Lower lobe of right lung (tissue), 2 donors: Measurements from ENCODE around the gene TTI1. TPM values are rescaled to one million over a fixed set of nuclear protein-coding genes. Genes with fewer than 3 reads are reported as not detected.

Source experiments
- ATAC-seq, 2 donors: fragments of 200-7000 bp; cut with Tn5 transposase; one replicate each; pipeline ENCODE4 v1.9.1; 2020 to 2022; ENCODE audit warnings: mild to moderate bottlenecking in 2 of 2, moderate library complexity in 2 of 2
- DNase-seq: peaks from one replicate; pipeline ENCODE4 v3.0.0-alpha.2; 2020
- H3K27ac ChIP-seq: fragments of 200-600 bp; one replicate; pipeline ENCODE4 v1.8.0; 2022
- H3K27me3 ChIP-seq: fragments of 200-600 bp; one replicate; pipeline ENCODE4 v1.8.0; 2022; ENCODE audit warnings: low read depth
- H3K36me3 ChIP-seq: fragments of 200-600 bp; one replicate; pipeline ENCODE4 v1.8.0; 2022; ENCODE audit warnings: mild to moderate bottlenecking
- H3K4me1 ChIP-seq: fragments of 200-600 bp; one replicate; pipeline ENCODE4 v1.8.0; 2022
- H3K4me3 ChIP-seq: fragments of 200-600 bp; one replicate; pipeline ENCODE4 v1.8.0; 2022; ENCODE audit warnings: mild to moderate bottlenecking
- H3K9me3 ChIP-seq: fragments of 200-600 bp; one replicate; pipeline ENCODE4 v1.8.0; 2022
- CTCF ChIP-seq: fragments of 200-600 bp; IDR thresholded peaks from one replicate; pipeline ENCODE4 v1.8.0; 2022; ENCODE audit warnings: antibody characterized with exemption, mild to moderate bottlenecking
- intact Hi-C: fragments of 100-400 bp; cut with DNase I; formaldehyde crosslinking; loops from one replicate; pipeline ENCODE4 v1.11.0; 2022
- total RNA-seq: library from RNA; stranded (reverse); fragmentation: NEBNext Ultra II Directional; extraction: Animal tissue kit (Norgen Biotek cat#: 25700); gene quantifications from one replicate; pipeline ENCODE4 v1.2.1, GENCODE V29; 2021
- donor health status: DM: no; HTN: yes; CAD: no; lungs with severe emphysema.

Gene TTI1
- total RNA-seq, 1 donor from 2014 or later, result 16.7 TPM

DNA sequence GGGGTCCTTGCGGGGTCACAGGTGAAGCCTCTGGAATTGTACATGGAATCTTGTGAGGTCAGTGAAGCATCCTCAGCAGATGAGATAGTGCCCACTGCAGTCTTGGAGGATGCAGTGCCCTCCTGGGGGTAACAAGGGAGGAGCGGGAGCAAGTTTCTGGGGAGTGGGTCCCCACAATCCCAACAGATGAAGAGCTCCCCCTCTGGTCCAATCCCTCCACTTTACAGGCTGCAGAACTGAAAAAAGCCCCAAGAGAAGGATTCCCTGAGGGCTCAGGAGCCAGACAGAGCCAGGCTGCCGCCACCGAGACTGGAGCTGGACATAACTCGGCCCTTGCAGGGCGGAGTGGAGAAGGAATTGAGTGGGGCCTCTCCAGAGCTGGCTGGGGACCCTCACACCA lies 52.4 kb downstream of the TTI1 start:
- ATAC-seq, result no peak
- H3K27ac ChIP-seq, result no peak overlapping the region
- no peaks in the 10 kb centered on the region for H3K27me3 ChIP-seq
- peaks cover 3% of the 10 kb centered on the region for H3K4me1 ChIP-seq
- no peak for DNase-seq
- H3K4me3 ChIP-seq, result no peak overlapping the region
- no peak for TF ChIP-seq CTCF
- peaks cover 29% of the 10 kb centered on the region for H3K36me3 ChIP-seq
- no peaks in the 10 kb centered on the region for H3K9me3 ChIP-seq
- intact Hi-C loops, result no loop called here

DNA sequence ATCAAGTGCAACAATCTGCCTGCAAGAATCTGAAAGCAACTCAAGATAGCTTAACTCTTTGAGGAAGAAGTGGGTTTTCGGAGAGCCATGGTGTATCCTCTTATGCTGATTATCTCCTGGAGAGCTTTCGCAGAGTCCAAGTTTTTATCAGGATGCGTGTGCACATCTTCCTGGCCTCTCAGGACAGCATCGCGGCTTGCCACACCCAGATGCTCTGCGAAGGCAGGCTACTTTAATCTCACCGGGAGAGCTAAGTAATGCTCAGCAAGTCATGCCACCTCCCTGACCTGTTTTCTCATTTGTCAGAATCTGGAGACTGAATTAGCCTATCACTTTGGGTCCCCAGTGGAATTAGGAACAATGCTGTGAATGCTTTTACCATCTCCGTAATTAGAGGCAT lies 52.9 kb downstream of the TTI1 start:
- ATAC-seq (no peak), DNase-seq (no peak)
- TF ChIP-seq CTCF, result no peak
- H3K4me3 ChIP-seq, result no peak overlapping the region
- no peak overlapping the region for H3K27ac ChIP-seq
- intact Hi-C loops, result no loop called here
- peaks cover 29% of the 10 kb centered on the region for H3K36me3 ChIP-seq
- H3K4me1 ChIP-seq, result no peaks in the 10 kb centered on the region
- H3K27me3 ChIP-seq, result no peaks in the 10 kb centered on the region
- no peaks in the 10 kb centered on the region for H3K9me3 ChIP-seq

DNA sequence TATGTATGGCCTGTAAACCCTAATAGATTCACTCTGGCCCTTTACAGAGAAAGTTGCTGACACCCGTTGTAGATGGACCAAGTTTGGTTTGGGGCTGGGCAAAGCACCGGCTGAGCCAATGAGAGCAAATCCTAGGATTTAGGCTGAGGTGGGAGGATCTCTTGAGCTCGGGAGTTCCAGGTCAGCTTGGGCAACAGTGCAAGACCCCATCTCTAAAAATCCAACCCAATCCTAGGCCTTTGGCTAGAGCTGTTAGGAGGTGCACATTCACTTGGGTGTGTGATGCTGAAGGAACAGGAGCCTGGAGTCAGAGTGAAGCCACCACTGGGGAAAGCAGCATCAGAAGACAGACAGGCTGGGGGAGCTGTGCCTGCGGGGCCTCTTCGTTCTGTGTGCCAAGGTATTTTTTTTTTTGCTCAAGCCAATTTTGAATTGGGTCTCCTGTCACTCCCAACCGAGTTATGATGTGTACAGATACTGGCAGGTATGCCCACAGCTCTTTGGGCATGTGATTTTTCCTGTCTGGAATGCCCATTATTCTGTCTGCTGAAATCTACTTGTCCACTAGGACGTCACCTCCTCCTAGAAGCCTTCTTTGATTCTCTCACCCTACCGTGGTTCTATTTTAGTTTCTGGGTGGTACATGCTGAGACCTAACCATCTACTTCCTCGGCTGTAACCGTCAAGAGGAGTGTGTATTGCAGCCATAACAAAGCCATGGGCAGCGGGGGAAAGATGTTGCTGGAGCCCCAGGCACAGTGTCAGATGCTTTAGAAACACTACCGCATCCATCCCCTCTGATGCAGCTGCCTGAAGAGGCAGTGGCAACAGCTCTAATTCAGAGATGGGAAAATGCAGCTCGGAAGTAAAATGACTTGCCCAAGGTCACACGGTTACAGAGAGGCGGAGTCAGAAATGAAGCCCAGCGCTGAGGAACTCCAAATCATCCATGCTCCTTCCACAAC lies 54.0 kb downstream of the TTI1 start:
- no peak for TF ChIP-seq CTCF
- no peak for DNase-seq
- intact Hi-C loops, result no loop called here
- no peak overlapping the region for H3K27ac ChIP-seq
- peaks cover 29% of the 10 kb centered on the region for H3K36me3 ChIP-seq
- no peaks in the 10 kb centered on the region for H3K9me3 ChIP-seq
- no peaks in the 10 kb centered on the region for H3K27me3 ChIP-seq
- H3K4me1 ChIP-seq, result no peaks in the 10 kb centered on the region
- no peak for ATAC-seq
- no peak overlapping the region for H3K4me3 ChIP-seq

DNA sequence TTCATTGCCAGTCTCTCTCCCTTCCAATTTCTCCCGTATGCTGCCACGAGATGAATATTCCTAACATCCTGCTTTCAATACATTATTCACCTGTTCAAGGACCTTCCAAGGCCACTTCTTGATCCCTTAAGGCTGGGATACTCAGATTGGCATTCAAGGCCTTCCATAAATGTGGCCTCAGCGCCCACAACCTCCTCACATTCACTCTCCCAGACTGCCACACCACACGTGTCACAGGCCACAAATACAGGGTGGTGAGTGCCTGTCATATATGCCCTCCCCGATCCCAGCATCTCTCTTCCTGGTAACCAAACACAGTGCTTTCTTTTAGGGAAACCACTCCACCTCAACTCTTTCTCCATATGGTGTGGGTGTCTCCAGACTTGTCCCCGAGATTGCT lies 55.5 kb downstream of the TTI1 start:
- no peak for DNase-seq
- Histone ChIP-seq H3K27me3 (no peaks in the 10 kb centered on the region), H3K4me1 (no peaks in the 10 kb centered on the region), H3K27ac (no peak overlapping the region), H3K36me3 (peaks cover 23% of the 10 kb centered on the region), H3K4me3 (no peak overlapping the region), H3K9me3 (no peaks in the 10 kb centered on the region)
- ATAC-seq, result no peak
- intact Hi-C loops, result no loop called here
- TF ChIP-seq CTCF, result no peak

DNA sequence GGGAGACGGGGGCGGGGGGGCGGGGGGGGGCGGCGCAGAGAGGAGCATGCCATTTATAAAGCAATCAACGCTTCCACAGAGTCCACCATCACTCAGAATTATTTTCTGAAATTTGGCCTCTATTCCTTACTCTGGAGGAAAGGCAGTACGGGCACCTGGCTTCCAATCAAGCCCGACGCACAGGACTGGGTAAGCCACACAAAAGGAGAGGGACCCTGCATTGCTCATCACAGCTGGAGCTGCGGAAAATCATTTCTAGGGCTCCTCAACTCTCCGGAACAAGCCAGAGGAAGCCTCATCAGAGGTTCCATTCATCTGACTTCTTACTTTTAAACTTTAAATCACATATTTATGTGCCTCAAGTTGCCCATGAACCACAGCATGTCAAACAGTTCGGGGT lies 55.9 kb downstream of the TTI1 start:
- H3K4me1 ChIP-seq, result no peaks in the 10 kb centered on the region
- DNase-seq (no peak), ATAC-seq (no peak)
- TF ChIP-seq CTCF, result no peak
- intact Hi-C loops, result no loop called here
- H3K4me3 ChIP-seq, result no peak overlapping the region
- H3K27me3 ChIP-seq, result no peaks in the 10 kb centered on the region
- peaks cover 19% of the 10 kb centered on the region for H3K36me3 ChIP-seq
- no peak overlapping the region for H3K27ac ChIP-seq
- no peaks in the 10 kb centered on the region for H3K9me3 ChIP-seq
